H1 (cell line): ENCODE data around the gene PTPRD. TPM values are rescaled to one million over a fixed set of nuclear protein-coding genes. Genes with fewer than 3 reads are reported as not detected.

ENCODE experiments used
- CTCF ChIA-PET: fragments of 300-600 bp; sonication (Branson Sonifier 250); formaldehyde crosslinking; loops from one replicate; lab custom pipeline; 2021; ENCODE audit not compliant: partially characterized antibody; lab: Charles Lee
- POLR2A ChIA-PET: fragments of 300-600 bp; sonication (Branson Sonifier 250); formaldehyde crosslinking; loops from one replicate; lab custom pipeline; 2021; ENCODE audit warnings: inconsistent platforms; ENCODE audit not compliant: partially characterized antibody; lab: Charles Lee
- DNase-seq, 2 experiments: peaks; one replicate each; pipeline versions ENCODE4 v3.0.0 to v3.0.0-alpha.2; 2010 to 2022; ENCODE audit warnings: low spot score in 2 of 2, low read depth in 1 of 2, mixed read lengths in 1 of 2
- FAIRE-seq: peaks from 2 replicates; lab custom pipeline; 2011; peaks lifted over from hg19 to GRCh38; lab: Jason Lieb, UNC
- H2AFZ ChIP-seq: 2 replicates; pipeline ENCODE4 v1.8.1; 2012; ENCODE audit warnings: low read length, inconsistent platforms
- H2AK5ac ChIP-seq: 2 replicates; pipeline ENCODE4 v1.6.1; 2013; ENCODE audit warnings: low read depth, low read length
- H2BK120ac ChIP-seq: replicated peaks from 2 replicates; pipeline ENCODE3; 2013; ENCODE audit warnings: low read depth, low read length, inconsistent platforms
- H2BK12ac ChIP-seq: 2 replicates; pipeline ENCODE4 v1.6.1; 2013; ENCODE audit warnings: low read depth, low read length
- H2BK15ac ChIP-seq: 2 replicates; pipeline ENCODE4 v1.6.1; 2013; ENCODE audit warnings: low read length
- H2BK20ac ChIP-seq: 2 replicates; pipeline ENCODE4 v1.6.1; 2013; ENCODE audit warnings: low read length
- H2BK5ac ChIP-seq: 2 replicates; pipeline ENCODE4 v1.6.1; 2013; ENCODE audit warnings: low read depth, low read length
- H3K14ac ChIP-seq: 2 replicates; pipeline ENCODE4 v1.6.1; 2013; ENCODE audit warnings: inconsistent platforms; ENCODE audit not compliant: insufficient read length
- H3K18ac ChIP-seq: 2 replicates; pipeline ENCODE4 v1.6.1; 2013; ENCODE audit warnings: low read length; ENCODE audit errors: extremely low read depth
- H3K23ac ChIP-seq: 2 replicates; pipeline ENCODE4 v1.6.1; 2013; ENCODE audit warnings: inconsistent platforms; ENCODE audit not compliant: insufficient read length
- H3K23me2 ChIP-seq: 2 replicates; pipeline ENCODE4 v1.6.1; 2013; ENCODE audit warnings: low read depth, low read length
- H3K27ac ChIP-seq: 2 replicates; pipeline ENCODE4 v1.6.1; 2011; ENCODE audit warnings: low read depth, low read length, inconsistent platforms
- H3K27me3 ChIP-seq, 4 experiments: replicated peaks in 1 of 4; 1 replicate in 1 of 4; 2 replicates in 3 of 4; pipeline versions ENCODE4 v1.6.1 to v1.8.1; 2011 to 2013; ENCODE audit warnings: low read length in 3 of 4, mild to moderate bottlenecking in 3 of 4, inconsistent platforms in 2 of 4, mixed read lengths in 2 of 4, moderate library complexity in 1 of 4; ENCODE audit not compliant: control insufficient read depth in 3 of 4, insufficient read depth in 3 of 4; ENCODE audit errors: extremely low read depth in 1 of 4
- H3K36me3 ChIP-seq, 4 experiments: 2 replicates each; pipeline versions ENCODE4 v1.6.1 to v1.8.1; 2011 to 2013; ENCODE audit warnings: mild to moderate bottlenecking in 4 of 4, low read length in 3 of 4, moderate library complexity in 2 of 4, control low read depth in 1 of 4, inconsistent platforms in 1 of 4; ENCODE audit not compliant: insufficient read depth in 4 of 4, control insufficient read depth in 2 of 4
- H3K4ac ChIP-seq: replicated peaks from 2 replicates; pipeline ENCODE3; 2013; ENCODE audit warnings: low read length, low read depth, mixed read lengths, inconsistent platforms; ENCODE audit not compliant: insufficient read length
- H3K4me1 ChIP-seq, 4 experiments: replicated peaks in 1 of 4; 1 replicate in 1 of 4; 2 replicates in 3 of 4; pipeline versions ENCODE4 v1.6.1 to v1.8.1; 2011 to 2013; ENCODE audit warnings: low read length in 3 of 4, inconsistent platforms in 2 of 4, mixed read lengths in 1 of 4; ENCODE audit not compliant: insufficient read depth in 4 of 4, control insufficient read depth in 3 of 4
- H3K4me2 ChIP-seq, 2 experiments: 2 replicates each; pipeline versions ENCODE4 v1.6.1 to v1.8.1; 2011 to 2013; ENCODE audit warnings: low read depth in 2 of 2, low read length in 2 of 2, control low read depth in 1 of 2, inconsistent platforms in 1 of 2, mild to moderate bottlenecking in 1 of 2; ENCODE audit not compliant: insufficient read depth in 1 of 2
- H3K4me3 ChIP-seq, 4 experiments: fragments of 200-600, 300-600 bp in 1 of 4; sonication (generic), shearing (Covaris generic), sonication (Bioruptor Twin) in 1 of 4; 2 replicates each; pipeline versions ENCODE4 v1.5.1 to v1.8.1; 2011 to 2016; ENCODE audit warnings: low read length in 4 of 4, low read depth in 3 of 4, control low read depth in 2 of 4, inconsistent platforms in 2 of 4, mild to moderate bottlenecking in 2 of 4, mixed read lengths in 1 of 4, moderate library complexity in 1 of 4; ENCODE audit not compliant: insufficient read depth in 2 of 4; ENCODE audit errors: extremely low read depth in 1 of 4
- H3K56ac ChIP-seq: replicated peaks from 2 replicates; pipeline ENCODE3; 2013; ENCODE audit warnings: low read depth, mild to moderate bottlenecking, mixed read lengths, low read length, inconsistent platforms; ENCODE audit not compliant: insufficient read length
- H3K79me1 ChIP-seq: 2 replicates; pipeline ENCODE4 v1.6.1; 2013; ENCODE audit warnings: low read depth, low read length, control low read depth
- H3K79me2 ChIP-seq, 2 experiments: 2 replicates each; pipeline versions ENCODE4 v1.6.1 to v1.8.1; 2012 to 2013; ENCODE audit warnings: low read length in 2 of 2, mild to moderate bottlenecking in 2 of 2, inconsistent platforms in 1 of 2; ENCODE audit not compliant: insufficient read depth in 2 of 2, control insufficient read depth in 1 of 2
- H3K9ac ChIP-seq, 4 experiments: replicated peaks in 1 of 4; 1 replicate in 1 of 4; 2 replicates in 3 of 4; pipeline versions ENCODE4 v1.6.1 to v1.8.1; 2011 to 2013; ENCODE audit warnings: low read depth in 3 of 4, low read length in 3 of 4, control low read depth in 2 of 4, mild to moderate bottlenecking in 2 of 4, moderate library complexity in 2 of 4, inconsistent platforms in 1 of 4; ENCODE audit errors: extremely low read depth in 1 of 4
- H3K9me3 ChIP-seq, 2 experiments: 2 replicates each; pipeline versions ENCODE4 v1.6.1 to v1.8.1; 2012 to 2013; ENCODE audit warnings: mild to moderate bottlenecking in 2 of 2, moderate library complexity in 2 of 2, control low read depth in 1 of 2, inconsistent platforms in 1 of 2, low read depth in 1 of 2, low read length in 1 of 2, mixed read lengths in 1 of 2; ENCODE audit not compliant: insufficient read depth in 2 of 2
- H4K20me1 ChIP-seq, 2 experiments: replicated peaks in 1 of 2; 2 replicates each; pipeline versions ENCODE3 to v1.8.1; 2011 to 2013; ENCODE audit warnings: inconsistent platforms in 2 of 2, low read length in 2 of 2, mild to moderate bottlenecking in 1 of 2; ENCODE audit not compliant: insufficient read depth in 2 of 2, control insufficient read depth in 1 of 2
- H4K5ac ChIP-seq: 2 replicates; pipeline ENCODE4 v1.6.1; 2013; ENCODE audit warnings: low read length, low read depth, mixed read lengths, inconsistent platforms; ENCODE audit not compliant: insufficient read length
- H4K8ac ChIP-seq: 2 replicates; pipeline ENCODE4 v1.8.0; 2013; ENCODE audit warnings: mild to moderate bottlenecking, moderate library complexity, low read length, inconsistent platforms; ENCODE audit not compliant: insufficient read depth; ENCODE audit errors: extremely low read depth
- H4K91ac ChIP-seq: replicated peaks from 2 replicates; pipeline ENCODE3; 2013; ENCODE audit warnings: low read length, mixed read lengths, inconsistent platforms; ENCODE audit not compliant: insufficient read length
- MAFK ChIP-seq: IDR thresholded peaks from 2 replicates; pipeline ENCODE4 v1.6.1; 2012; ENCODE audit warnings: low read depth, mild to moderate bottlenecking, improper control_type of control experiment, low read length
- NANOG ChIP-seq: IDR thresholded peaks from 2 replicates; pipeline ENCODE4 v1.6.1; 2011; ENCODE audit warnings: low read length, low read depth, mild to moderate bottlenecking, inconsistent platforms; ENCODE audit not compliant: insufficient read depth, poor library complexity, severe bottlenecking
- RXRA ChIP-seq: IDR thresholded peaks from 2 replicates; pipeline ENCODE4 v1.6.1; 2011; ENCODE audit warnings: low read depth, mild to moderate bottlenecking, low read length, moderate library complexity; ENCODE audit not compliant: insufficient read depth
- SAP30 ChIP-seq: fragments of 300-600 bp; sonication (generic); IDR thresholded peaks from 2 replicates; pipeline ENCODE4 v1.7.1; 2012; ENCODE audit warnings: low read length, moderate library complexity, mild to moderate bottlenecking, inconsistent platforms; ENCODE audit not compliant: insufficient read depth, insufficient replicate concordance
- SIN3A ChIP-seq, 2 experiments: IDR thresholded peaks in 1 of 2; conservative IDR thresholded peaks in 1 of 2; 2 replicates each; pipeline ENCODE4 v1.6.1; 2011 to 2012; ENCODE audit warnings: low read length in 2 of 2, improper control_type of control experiment in 1 of 2, low read depth in 1 of 2, mild to moderate bottlenecking in 1 of 2
- TBP ChIP-seq: IDR thresholded peaks from 2 replicates; pipeline ENCODE4 v1.6.1; 2011; ENCODE audit warnings: low read depth, low read length, improper control_type of control experiment
- YY1 ChIP-seq: IDR thresholded peaks from 2 replicates; pipeline ENCODE4 v1.6.1; 2011; ENCODE audit warnings: low read depth, mild to moderate bottlenecking, low read length
- WGBS, 2 experiments: shearing (Covaris generic) in 1 of 2; methylation state at CpG; one replicate each; pipeline versions ENCODE4 v1.1.6 to v1.1.7; 2013 to 2015; ENCODE audit warnings: low lambda C conversion rate in 2 of 2, mixed read lengths in 2 of 2, inconsistent platforms in 1 of 2, low coverage in 1 of 2, missing lambda C conversion rate in 1 of 2; ENCODE audit not compliant: insufficient replicate concordance in 2 of 2, insufficient coverage in 1 of 2, insufficient read length in 1 of 2; ENCODE audit errors: extremely low coverage in 1 of 2, missing lambda C conversion rate in 1 of 2; 5-methylcytosine and 5-hydroxymethylcytosine counted together
- polyA plus RNA-seq, 7 experiments: library from polyadenylated mRNA; depleted of rRNA in 3 of 7; stranded (reverse) in 5 of 7; unstranded in 2 of 7; fragments of >200 nt in 5 of 7; fragments of 200-250 nt in 2 of 7; gene quantifications; 1 replicate in 5 of 7; 2 replicates in 1 of 7; 4 replicates in 1 of 7; pipeline versions ENCODE4 v1.2.1 to v1.2.3, GENCODE V29; 2011 to 2013; ENCODE audit warnings: missing spikeins in 2 of 7, mixed read lengths in 2 of 7
- total RNA-seq: library from RNA; stranded (reverse); fragmentation: NEBNext Ultra II Directional; extraction: Animal tissue kit (Norgen Biotek cat#: 25700); gene quantifications from 2 replicates; pipeline ENCODE4 v1.2.1, GENCODE V29; 2021
- TF ChIP-seq, protein P1 (sequence below): IDR thresholded peaks from 2 replicates; pipeline ENCODE4 v1.6.1; 2011; ENCODE audit warnings: low read length, improper control_type of control experiment
- TF ChIP-seq, protein P2 (sequence below): IDR thresholded peaks from 2 replicates; pipeline ENCODE4 v1.6.1; 2011; ENCODE audit warnings: low read depth, mild to moderate bottlenecking, low read length; ENCODE audit not compliant: insufficient read depth

The PTPRD gene
- total and polyA plus RNA-seq, 2 of the 8 experiments (the other 6 are each of a cell fraction or from before 2014, with no cell fraction given), result 17.2 to 77.0 TPM

DNA sequence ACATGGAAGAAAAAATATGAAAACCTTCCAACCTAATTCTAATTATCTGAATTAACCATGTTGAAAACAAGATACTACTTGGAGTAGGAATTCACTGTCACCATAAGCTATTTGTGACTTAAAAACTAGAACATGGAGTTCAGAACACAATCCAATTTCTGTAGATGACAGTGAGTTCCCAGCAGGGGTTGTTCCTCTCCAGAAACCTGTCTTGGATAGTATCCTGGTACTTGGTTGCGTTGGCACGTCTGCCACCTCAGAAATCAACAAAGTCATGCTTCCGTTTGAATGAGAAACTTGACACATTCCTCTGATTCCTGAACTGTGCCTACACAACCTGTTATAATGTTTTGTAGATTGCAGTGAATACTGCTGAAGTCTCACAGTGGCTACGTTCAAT, 2023.3 kb downstream of the PTPRD start:
- no peak overlapping the region for H2BK12ac ChIP-seq
- no peaks in the 10 kb centered on the region for H3K9me3 ChIP-seq
- H3K79me2 ChIP-seq, result no peaks in the 10 kb centered on the region
- WGBS, 2 experiments, result 92% methylated on average over 4 of the region's 4 CpGs; no CpG with 5 or more reads in 1 of the 2 experiments
- H4K20me1 ChIP-seq, result no peaks in the 10 kb centered on the region
- H3K27me3 ChIP-seq, result no peaks in the 10 kb centered on the region
- H2BK5ac ChIP-seq, result no peak overlapping the region
- no peaks in the 10 kb centered on the region for H3K4me1 ChIP-seq
- H2AK5ac ChIP-seq, result no peak overlapping the region
- H3K4me3 ChIP-seq, result no peak overlapping the region
- H3K56ac ChIP-seq, result no peak overlapping the region
- no peaks in the 10 kb centered on the region for H3K36me3 ChIP-seq
- no peak overlapping the region for H2BK15ac ChIP-seq
- H3K4me2 ChIP-seq, result no peak overlapping the region
- TF ChIP-seq MAFK, result no peak
- TF ChIP-seq, protein P1, sequence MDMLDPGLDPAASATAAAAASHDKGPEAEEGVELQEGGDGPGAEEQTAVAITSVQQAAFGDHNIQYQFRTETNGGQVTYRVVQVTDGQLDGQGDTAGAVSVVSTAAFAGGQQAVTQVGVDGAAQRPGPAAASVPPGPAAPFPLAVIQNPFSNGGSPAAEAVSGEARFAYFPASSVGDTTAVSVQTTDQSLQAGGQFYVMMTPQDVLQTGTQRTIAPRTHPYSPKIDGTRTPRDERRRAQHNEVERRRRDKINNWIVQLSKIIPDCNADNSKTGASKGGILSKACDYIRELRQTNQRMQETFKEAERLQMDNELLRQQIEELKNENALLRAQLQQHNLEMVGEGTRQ, result no peak
- TF ChIP-seq RXRA, result no peak
- no peak for TF ChIP-seq SIN3A (conservative IDR thresholded peaks at IDR 0.05 in 1 of 2, IDR thresholded peaks at IDR 0.05 in 1 of 2; ENCODE audit: low read depth in 1 of 2, low read length in 2 of 2)
- TF ChIP-seq, protein P2, sequence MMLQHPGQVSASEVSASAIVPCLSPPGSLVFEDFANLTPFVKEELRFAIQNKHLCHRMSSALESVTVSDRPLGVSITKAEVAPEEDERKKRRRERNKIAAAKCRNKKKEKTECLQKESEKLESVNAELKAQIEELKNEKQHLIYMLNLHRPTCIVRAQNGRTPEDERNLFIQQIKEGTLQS, result no peak
- TF ChIP-seq SAP30, result no peak
- no peak for TF ChIP-seq NANOG
- TF ChIP-seq YY1, result no peak
- no peak for TF ChIP-seq TBP
- H3K18ac ChIP-seq, result no peak overlapping the region
- no peak overlapping the region for H2BK120ac ChIP-seq
- H3K4ac ChIP-seq, result no peak overlapping the region
- H3K14ac ChIP-seq, result no peak overlapping the region
- H4K8ac ChIP-seq, result no peak overlapping the region
- H2AFZ ChIP-seq, result no peak overlapping the region
- no peak overlapping the region for H3K23ac ChIP-seq
- ChIA-PET CTCF (interaction anchor here (1.7 kb wide), 1 partner anchor 12 kb away, joined by 4 read pairs; no protein-coding TSS in a partner anchor), POLR2A (interaction anchor here (0.5 kb wide), 1 partner anchor 425 kb away, joined by 3 read pairs; no protein-coding TSS in a partner anchor)
- FAIRE-seq, result no peak
- no peak overlapping the region for H3K27ac ChIP-seq
- H3K79me1 ChIP-seq, result no peaks in the 10 kb centered on the region
- no peak overlapping the region for H2BK20ac ChIP-seq
- no peak overlapping the region for H4K5ac ChIP-seq
- no peaks in the 10 kb centered on the region for H3K23me2 ChIP-seq
- no peak for DNase-seq
- H4K91ac ChIP-seq, result no peak overlapping the region
- H3K9ac ChIP-seq, result no peak overlapping the region
